Glomerular visceral epithelial cell (primary cell): ENCODE data around the gene WFDC11.
"Not testable (repeated sequence)": the region's sequence is repeated elsewhere in the genome, so short reads cannot be mapped to it uniquely, and the experiment has no call there.

ENCODE experiments used
- DNase-seq: peaks from one replicate; pipeline ENCODE4 v3.0.0-alpha.2; 2016; ENCODE audit errors: extremely low spot score

WFDC11 gene

DNA sequence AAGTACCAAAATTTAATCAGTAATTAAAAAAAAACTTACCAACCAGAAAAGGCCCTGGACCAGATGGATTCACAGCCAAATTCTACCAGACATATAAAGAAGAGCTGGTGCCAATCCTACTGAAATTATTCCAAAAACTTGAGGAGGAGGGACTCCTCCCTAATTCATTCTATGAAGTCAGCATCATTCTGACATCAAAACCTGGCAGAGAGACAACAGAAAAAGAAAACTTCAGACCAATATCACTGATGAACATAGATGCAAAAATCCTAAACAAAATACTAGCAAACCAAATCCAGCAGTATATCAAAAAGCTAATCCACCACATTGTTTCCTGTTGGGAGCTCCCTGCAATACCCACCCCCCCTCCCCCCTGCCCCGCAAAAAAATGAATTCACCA is at the start of gene WFDC11:
WFDC11 (minus strand) TSS at position 101 of the 400 bp plus-strand sequence. CDS start 19,639 bp downstream, outside the sequence.
- DNase-seq, result no peak

DNA sequence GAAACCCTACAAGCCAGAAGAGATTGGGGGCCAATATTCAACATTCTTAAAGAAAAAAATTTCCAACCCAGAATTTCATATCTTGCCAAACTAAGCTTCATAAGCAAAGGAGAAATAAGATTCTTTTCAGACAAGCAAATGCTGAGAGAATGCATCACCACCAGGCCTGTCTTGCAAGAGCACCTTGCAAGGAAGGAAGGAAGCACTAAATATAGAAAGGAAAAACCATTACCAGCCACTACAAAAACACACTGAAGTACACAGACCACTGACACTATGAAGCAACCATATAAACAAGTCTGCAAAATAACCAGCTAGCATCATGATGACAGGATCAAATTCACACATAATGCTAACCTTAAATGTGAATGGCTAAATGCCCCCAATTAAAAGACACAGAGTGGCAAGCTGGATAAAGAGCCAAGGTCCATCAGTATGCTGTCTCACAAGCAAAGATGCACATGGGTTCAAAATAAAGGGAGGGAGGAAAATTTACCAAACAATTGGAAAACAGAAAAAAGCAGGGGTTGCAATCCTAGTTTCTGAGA is 46.2 kb upstream of the WFDC11 start:
- DNase-seq, result not testable (repeated sequence)

GRCh38 chr20:45704969-45705637 is 35.1 kb upstream of the WFDC11 start, which contains the start of gene WFDC10B:
Gene WFDC10B, minus strand, starts transcription at chr20:45705019. Its CDS starts 19,027 bp downstream, at chr20:45685992.
- no peak for DNase-seq

- no peak for DNase-seq
Measured at GRCh38 chr20:45701873-45702272, 31.8 kb upstream of the WFDC11 start, which contains the start of gene WFDC13. Gene WFDC13, plus strand, starts transcription at chr20:45702038. Its CDS starts 86 bp downstream, at chr20:45702124.

DNA sequence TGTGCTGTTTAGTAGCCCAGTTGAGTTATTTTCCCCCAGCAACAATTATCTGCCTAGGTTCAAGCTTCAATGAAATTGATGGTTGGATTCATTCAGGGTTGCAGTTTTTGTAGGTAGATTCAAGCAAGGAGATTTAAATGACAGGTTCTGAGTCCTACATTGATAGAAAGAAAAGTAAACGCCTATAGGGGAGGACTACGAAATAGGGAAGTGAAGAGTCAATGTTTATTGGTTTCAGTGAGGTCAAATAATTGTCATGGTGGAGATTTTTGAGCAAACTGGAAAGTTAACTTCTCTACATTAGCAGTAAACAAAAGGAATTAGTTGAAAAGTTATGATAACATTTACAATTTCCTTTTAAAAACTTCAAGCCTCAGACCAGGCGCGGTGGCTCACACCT is 31.1 kb upstream of the WFDC11 start:
- no peak for DNase-seq

GRCh38 chr20:45695496-45695895 is 25.5 kb upstream of the WFDC11 start:
- DNase-seq, result no peak

GRCh38 chr20:45693346-45693745 is 23.3 kb upstream of the WFDC11 start:
- DNase-seq, result not testable (repeated sequence)

DNA sequence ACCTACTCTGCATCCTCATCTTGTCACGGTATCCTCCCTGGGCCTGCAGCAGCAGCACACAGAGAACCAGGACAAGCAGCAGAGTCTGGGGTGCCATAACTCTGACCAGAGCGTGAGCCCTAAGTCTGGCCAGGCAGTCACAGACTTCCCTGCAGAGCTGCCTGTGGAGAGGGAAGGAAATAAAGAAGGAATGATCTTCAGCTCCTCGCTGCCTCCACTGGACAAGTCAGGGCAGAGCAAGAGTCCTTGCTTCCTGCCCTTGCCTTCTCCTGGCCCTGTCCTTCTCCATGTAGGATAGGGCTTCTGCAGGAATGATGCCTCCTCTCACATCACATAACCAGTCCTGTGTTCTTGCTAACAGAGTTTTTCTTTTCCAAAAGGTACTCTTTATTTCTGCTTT is 15.9 kb upstream of the WFDC11 start:
- peak; percentile 9 for DNase-seq

DNA sequence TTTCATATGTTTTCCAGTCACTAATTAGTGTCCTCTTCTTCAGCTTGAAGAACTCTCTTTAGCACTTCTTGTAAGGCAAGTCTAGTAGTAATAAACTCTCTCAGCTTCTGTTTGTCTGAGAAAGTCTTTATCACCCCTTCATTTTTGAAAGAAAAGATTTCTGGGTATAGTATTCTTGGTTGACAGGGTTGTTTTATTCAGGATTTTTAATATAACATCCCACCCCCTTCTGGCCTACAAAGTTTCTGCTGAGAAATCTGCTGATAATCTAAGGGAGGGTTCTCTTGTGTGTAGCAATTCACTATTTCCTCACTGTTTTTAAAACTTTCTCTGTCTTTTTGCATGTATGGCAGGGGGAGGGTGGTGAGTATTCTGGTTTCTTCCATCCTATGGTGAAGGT is 9.6 kb upstream of the WFDC11 start:
- no peak for DNase-seq

DNA sequence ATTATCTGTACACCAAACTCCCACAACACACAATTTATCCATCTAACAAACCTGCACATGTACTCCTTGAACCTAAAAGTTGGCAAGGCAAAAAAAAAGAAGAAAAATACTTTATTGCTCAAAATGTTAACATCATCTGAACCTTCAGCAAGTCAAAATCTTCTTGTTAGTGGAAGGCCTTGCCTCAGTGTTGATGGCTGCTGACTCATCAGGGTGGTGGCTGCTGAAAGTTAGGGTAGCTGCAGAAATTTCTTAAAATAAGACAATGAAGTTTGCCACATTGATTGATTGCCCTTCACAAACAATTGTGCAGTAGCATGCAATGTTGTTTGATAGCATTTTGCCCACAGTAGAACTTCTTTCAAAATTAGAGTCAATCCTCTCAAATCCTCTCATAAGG is 2.7 kb upstream of the WFDC11 start:
- no peak for DNase-seq

DNA sequence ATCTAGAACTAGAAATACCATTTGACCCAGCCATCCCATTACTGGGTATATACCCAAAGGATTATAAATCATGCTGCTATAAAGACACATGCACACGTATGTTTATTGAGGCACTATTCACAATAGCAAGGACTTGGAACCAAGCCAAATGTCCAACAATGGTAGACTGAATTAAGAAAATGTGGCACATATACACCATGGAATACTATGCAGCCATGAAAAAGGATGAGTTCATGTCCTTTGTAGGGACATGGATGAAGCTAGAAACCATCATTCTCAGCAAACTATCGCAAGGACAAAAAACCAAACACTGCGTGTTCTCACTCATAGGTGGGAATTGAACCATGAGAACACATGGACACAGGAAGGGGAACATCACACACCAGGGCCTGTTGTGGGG is 13.0 kb downstream of the WFDC11 start:
- DNase-seq, result not testable (repeated sequence)

DNA sequence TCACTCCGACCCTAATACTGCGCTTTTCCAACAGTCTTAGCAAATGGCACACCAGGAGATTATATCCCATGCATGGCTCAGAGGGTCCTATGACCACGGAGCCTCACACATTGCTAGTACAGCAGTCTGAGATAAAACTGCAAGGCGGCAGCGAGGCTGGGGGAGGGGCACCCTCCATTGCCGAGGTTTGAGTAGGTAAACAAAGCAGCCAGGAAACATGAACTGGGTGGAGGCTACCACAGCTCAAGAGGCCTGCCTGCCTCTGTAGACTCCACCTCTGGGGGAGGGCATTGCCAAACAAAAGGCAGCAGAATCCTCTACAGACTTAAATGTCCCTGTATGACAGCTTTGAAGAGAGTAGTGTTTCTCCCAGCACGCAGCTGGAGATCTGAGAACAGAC is 18.3 kb downstream of the WFDC11 start:
- DNase-seq, result not testable (repeated sequence)

DNA sequence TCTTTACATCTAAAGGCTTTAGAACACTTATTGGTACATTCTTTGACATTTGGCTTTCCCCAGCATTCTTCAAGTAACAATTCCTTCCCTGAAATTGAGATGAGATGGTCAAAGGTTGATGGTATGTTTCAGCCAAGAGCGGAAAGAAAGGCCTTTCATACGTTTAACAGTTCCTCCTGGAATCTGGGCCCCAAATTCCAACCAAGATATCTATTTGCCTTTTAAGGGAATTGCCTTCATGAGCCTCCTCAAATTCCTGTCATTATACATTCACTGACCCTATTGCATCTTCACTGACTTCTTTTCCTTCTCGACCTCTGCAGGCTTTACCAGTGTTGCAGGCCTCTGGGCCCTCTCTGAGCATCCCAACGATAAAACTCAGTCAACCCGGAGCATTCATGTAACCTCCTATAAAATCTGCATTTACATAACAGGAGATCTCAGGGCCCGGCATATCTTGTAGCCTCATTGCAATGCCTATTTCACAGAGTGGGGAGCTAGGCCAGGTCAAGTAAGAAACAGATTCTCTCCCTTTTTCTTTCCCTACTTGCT is 20.7 kb downstream of the WFDC11 start:
- no peak for DNase-seq

DNA sequence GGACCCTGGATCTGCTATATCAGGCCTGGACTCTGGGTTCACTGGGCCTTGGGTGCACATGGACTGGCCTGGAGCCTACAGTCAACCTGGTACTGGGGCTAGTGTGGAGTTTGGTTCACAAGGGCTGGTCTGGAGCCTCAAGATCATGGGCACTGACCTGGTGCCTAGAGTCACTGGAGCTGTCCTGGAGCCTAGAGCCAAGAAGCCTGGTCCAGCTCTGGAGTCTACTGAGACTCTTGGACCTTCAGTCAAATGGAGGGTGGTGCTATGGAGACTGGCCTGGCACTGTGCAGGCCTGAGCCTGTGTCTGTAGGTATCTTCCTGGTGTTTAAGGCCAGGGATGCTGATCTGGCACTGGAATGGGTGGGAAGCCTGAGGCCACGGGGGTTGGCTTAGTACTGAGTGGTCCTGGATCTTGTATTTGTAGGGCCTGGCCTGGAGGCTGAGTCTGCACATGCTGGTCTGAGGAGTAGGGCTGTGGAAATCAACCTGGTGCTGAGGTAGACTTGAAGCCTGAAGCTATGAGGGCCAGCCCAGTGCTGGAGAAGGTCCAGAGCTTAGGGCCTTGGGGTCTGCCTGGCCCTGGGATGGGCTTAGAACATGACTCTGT is 22.5 kb downstream of the WFDC11 start:
- no peak for DNase-seq

DNA sequence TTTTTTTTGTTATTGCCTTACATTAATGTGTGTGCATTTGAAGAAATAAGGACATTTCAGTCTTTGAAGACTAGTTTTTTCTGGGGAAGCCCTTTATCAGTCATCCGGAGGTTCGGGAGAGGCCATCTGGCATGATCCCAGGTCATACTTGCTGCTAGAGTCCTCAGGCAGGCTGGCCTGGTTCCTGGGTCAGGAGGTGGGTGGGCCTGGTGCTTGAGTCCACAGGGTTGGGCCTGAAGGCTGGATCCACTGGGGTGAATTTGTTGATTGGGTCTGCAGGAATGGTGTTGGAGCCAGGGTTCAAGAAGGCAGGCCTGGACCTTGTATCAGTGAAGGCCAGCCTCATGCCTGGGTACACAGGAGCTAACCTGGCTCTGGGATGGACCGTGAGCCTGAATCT is 23.2 kb downstream of the WFDC11 start:
- DNase-seq, result no peak

GRCh38 chr20:45645869-45646268 is 24.2 kb downstream of the WFDC11 start:
- not testable (repeated sequence) for DNase-seq

DNA sequence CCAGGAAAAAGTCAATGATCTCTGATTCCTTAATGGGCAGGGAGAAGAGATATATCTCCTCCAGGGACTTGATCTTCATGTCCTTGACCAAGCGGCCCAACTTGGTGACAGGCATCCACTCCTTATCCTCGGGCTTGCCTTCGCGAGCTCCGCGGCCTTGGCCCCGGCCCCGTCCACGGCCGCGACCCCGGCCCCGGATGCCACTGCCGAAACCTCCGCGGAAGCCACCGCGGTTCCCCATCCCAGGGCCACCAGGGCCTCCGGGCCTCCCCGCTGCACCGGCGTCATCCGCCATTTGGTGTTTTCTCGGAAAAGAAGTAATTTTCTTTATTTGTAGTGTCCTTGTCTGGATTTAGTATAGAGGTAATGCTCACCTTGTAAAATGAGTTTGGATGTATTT is 29.0 kb downstream of the WFDC11 start:
- DNase-seq, result not testable (repeated sequence)

DNA sequence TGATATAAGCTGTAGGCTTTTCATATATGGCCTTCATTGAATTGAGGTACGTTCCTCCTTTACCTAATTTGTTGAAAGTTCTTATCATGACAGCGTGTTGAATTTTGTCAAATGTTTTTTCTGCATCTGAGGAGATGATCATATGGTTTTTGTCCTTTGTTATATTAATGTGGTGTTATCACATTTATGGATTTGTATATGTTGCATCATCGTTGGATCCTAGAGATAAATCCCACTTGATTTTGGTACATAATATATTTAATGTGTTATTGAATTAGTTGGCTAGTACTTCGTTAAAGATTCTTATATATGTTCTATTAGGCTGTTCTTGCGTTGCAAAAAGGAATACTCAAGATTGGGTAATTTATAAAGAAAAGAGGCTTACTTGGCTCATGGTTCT is 30.4 kb downstream of the WFDC11 start:
- DNase-seq, result no peak

GRCh38 chr20:45636513-45636912 is 33.5 kb downstream of the WFDC11 start:
- DNase-seq, result no peak

DNA sequence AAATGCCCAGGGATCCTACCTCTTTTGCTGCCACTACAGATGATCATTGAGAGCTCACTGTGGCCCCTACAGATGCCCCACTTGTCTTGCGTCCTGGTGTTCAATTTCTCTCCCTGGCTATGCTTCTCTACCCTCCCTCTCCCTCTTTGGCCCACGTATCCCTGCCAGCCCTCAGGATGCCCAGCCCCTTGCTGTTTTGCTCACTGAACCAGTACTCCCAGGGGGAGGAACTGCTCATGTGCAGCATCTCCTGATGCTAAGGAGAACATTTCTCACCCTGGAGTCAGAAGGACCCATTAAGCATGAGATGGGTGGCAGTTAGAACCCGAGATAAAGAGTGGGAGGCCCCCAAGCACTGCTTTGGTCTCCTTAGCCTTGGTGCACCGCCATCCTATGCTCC is 38.9 kb downstream of the WFDC11 start, which contains the start of gene WFDC9:
WFDC9 (minus strand) TSS at position 101 of the 400 bp plus-strand sequence. CDS start 21,103 bp downstream, outside the sequence.
- DNase-seq, result no peak

DNA sequence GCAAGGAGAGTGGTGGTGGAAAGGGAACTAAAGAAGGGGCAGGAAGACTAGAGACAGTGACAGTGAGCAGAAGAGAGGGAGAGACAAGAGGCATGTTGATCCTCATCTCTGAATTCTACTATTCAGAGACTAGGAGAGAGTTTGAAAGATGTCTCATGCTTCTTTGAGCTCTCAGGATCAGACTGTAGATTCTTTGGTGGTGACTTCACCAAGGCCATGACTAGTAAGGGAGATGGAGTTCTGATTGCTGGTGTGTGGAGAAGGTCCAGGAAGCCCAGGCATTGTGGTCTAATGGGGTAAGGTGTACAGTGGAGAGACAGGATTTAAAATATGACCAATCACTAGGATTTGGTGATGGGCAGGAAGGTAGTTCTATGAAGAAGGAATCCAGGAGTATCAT is 39.7 kb downstream of the WFDC11 start:
- DNase-seq, result no peak

DNA sequence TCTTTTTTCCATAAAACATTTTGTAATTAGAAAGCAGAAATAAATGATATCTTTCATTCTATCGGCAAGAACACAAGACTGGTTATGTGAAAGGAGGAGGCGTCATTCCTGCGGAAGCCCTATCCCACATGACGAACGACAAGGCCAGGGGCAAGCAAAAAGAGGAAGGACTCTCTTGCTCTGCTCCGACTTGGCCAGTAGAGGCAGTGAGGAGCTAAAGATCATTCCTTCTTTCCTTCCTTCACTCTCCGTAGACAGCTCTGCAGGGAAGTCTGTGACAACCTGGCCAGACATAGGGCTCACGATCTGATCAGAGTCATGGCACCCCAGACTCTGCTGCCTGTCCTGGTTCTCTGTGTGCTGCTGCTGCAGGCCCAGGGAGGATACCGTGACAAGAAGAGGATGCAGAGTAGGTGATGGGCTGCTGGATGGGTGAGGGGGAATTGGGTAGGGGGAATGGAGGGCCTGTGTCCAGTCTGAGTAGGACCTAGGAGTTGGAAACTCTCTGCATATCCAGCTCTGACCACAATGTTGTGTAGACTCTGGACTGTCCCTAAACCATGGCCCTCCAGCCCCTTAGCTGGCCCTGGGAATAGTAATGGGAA is 40.4 kb downstream of the WFDC11 start, which contains the start of gene WFDC10A:
WFDC10A (plus strand) TSS at position 244 of the 605 bp plus-strand sequence; CDS start at position 319, 75 bp downstream.
- peak; percentile 44 for DNase-seq
